ENCODE data around the gene BUB1B.

The BUB1B gene

DNA sequence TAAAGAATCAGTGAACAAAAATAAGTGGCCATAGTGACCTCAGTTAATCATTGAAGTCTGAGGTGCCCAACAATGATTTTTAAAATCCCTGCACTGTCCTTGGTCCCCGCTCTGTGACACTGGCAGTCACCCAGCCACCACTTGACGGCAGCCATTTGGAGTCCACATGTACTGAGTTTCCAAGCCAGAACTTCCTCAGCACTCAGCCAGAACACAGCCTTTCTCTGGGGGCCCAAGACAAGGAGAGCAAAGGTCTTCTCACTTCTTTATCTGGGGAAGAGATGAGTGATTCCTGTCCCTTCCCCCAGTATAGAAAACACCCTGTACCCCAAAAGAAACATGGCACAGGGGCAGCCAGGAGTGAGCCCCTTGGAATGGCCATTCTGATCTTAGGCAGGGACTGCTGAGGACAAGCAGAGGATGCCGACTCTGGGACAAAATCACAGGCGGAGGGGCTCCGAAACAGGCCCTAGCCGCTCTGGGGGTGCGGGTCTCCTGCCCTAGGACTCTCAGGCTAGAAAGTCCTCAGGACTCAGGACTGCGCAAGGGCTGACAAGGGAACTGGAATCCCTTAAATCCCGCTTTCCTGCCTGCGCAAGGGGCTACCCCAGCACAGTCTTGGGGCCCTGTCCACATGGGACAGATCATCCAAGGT, 90.7 kb downstream of the BUB1B start:
- DNase-seq, result no peak
- no peak overlapping the region for H2BK120ac ChIP-seq (ENCODE audit: low read depth, low read length)
- no peak overlapping the region for H4K91ac ChIP-seq (ENCODE audit: low read length)
- no peak overlapping the region for H4K8ac ChIP-seq (ENCODE audit: low read length)
- H2BK15ac ChIP-seq (ENCODE audit: low read depth, poor library complexity, severe bottlenecking), result peak overlapping the region; percentile 54
- H3K4me2 ChIP-seq (ENCODE audit: low read length, poor library complexity, severe bottlenecking), result no peak overlapping the region
- H3K4me1 ChIP-seq (ENCODE audit: control insufficient read depth, insufficient read depth, low read depth, low read length), result peaks cover 27% of the 10 kb centered on the region
- H3K18ac ChIP-seq (ENCODE audit: low read depth in 1 of 2, low read length in 2 of 2), result no peak overlapping the region
- H2AFZ ChIP-seq (ENCODE audit: low read depth, low read length), result no peak overlapping the region
- H3K4ac ChIP-seq (ENCODE audit: low read depth in 1 of 2, low read length in 2 of 2), result no peak overlapping the region
- no peak overlapping the region for H3K14ac ChIP-seq (ENCODE audit: low read length in 2 of 2)
- H3K79me1 ChIP-seq (replicated peaks; ENCODE audit: low read length, poor library complexity, severe bottlenecking), result peaks cover 1% of the 10 kb centered on the region
- no peak overlapping the region for H3K9ac ChIP-seq (ENCODE audit: low read length)
- no peak overlapping the region for H3K27ac ChIP-seq (ENCODE audit: low read length, poor library complexity, severe bottlenecking)
- H2AK5ac ChIP-seq (ENCODE audit: low read length, severe bottlenecking), result no peak overlapping the region
- no peak overlapping the region for H3K4me3 ChIP-seq (ENCODE audit: insufficient read depth in 1 of 2, low read depth in 1 of 2, low read length in 2 of 2)
- no peak overlapping the region for H2BK12ac ChIP-seq (ENCODE audit: low read length in 2 of 2)
- H3K36me3 ChIP-seq (ENCODE audit: control insufficient read depth in 1 of 2, insufficient read depth in 2 of 2, low read depth in 1 of 2, low read length in 2 of 2), result no peaks in the 10 kb centered on the region
- WGBS, result 91% methylated on average over 10 of the region's 10 CpGs
- no peaks in the 10 kb centered on the region for H3K9me3 ChIP-seq (ENCODE audit: control insufficient read depth, low read length)
- no peak overlapping the region for H2BK5ac ChIP-seq (ENCODE audit: low read depth, low read length, poor library complexity, severe bottlenecking)
- peaks cover 0 to 80% of the 10 kb centered on the region in 2 experiments for H3K27me3 ChIP-seq (ENCODE audit: control insufficient read depth in 1 of 2, insufficient read depth in 1 of 2, low read length in 2 of 2)
- H3K23ac ChIP-seq (ENCODE audit: low read length in 2 of 2), result no peak overlapping the region

DNA sequence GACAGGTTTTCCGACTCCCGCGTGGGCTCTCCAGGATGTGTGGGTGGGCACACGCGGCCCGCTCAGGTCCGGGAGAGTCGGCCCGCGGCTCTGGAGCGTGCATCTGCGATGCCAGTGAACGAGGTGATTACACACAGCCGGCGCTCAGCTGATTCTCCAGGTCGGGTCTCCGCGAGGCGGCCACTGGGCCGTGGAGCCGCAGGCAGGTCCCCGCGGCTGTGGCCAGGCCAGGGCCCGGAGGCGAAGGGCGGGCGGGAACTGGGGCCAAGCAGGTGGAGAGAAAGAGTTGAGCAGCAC, 91.2 kb downstream of the BUB1B start:
- peaks cover 0 to 75% of the 10 kb centered on the region in 2 experiments for H3K27me3 ChIP-seq (ENCODE audit: control insufficient read depth in 1 of 2, insufficient read depth in 1 of 2, low read length in 2 of 2)
- no peak overlapping the region for H3K4ac ChIP-seq (ENCODE audit: low read depth in 1 of 2, low read length in 2 of 2)
- 28% methylated on average over 25 of the region's 27 CpGs for WGBS
- peak overlapping the region; percentile 54 for H2BK15ac ChIP-seq (ENCODE audit: low read depth, poor library complexity, severe bottlenecking)
- H2AK5ac ChIP-seq (ENCODE audit: low read length, severe bottlenecking), result no peak overlapping the region
- no peak overlapping the region for H4K8ac ChIP-seq (ENCODE audit: low read length)
- H3K27ac ChIP-seq (ENCODE audit: low read length, poor library complexity, severe bottlenecking), result no peak overlapping the region
- H4K91ac ChIP-seq (ENCODE audit: low read length), result no peak overlapping the region
- peaks cover 32% of the 10 kb centered on the region for H3K4me1 ChIP-seq (ENCODE audit: control insufficient read depth, insufficient read depth, low read depth, low read length)
- H2BK120ac ChIP-seq (ENCODE audit: low read depth, low read length), result peak overlapping the region; percentile 11
- H2BK5ac ChIP-seq (ENCODE audit: low read depth, low read length, poor library complexity, severe bottlenecking), result no peak overlapping the region
- H3K36me3 ChIP-seq (ENCODE audit: control insufficient read depth in 1 of 2, insufficient read depth in 2 of 2, low read depth in 1 of 2, low read length in 2 of 2), result no peaks in the 10 kb centered on the region
- H3K4me2 ChIP-seq (ENCODE audit: low read length, poor library complexity, severe bottlenecking), result peak overlapping the region; percentile 95
- H3K14ac ChIP-seq (ENCODE audit: low read length in 2 of 2), result no peak overlapping the region
- no peaks in the 10 kb centered on the region for H3K9me3 ChIP-seq (ENCODE audit: control insufficient read depth, low read length)
- H3K79me1 ChIP-seq (replicated peaks; ENCODE audit: low read length, poor library complexity, severe bottlenecking), result peaks cover 1% of the 10 kb centered on the region
- H3K18ac ChIP-seq (ENCODE audit: low read depth in 1 of 2, low read length in 2 of 2), result no peak overlapping the region
- peak overlapping the region in 1 of 2 experiments; percentile 63 for H3K4me3 ChIP-seq (ENCODE audit: insufficient read depth in 1 of 2, low read depth in 1 of 2, low read length in 2 of 2)
- H3K23ac ChIP-seq (ENCODE audit: low read length in 2 of 2), result no peak overlapping the region
- no peak overlapping the region for H2BK12ac ChIP-seq (ENCODE audit: low read length in 2 of 2)
- no peak overlapping the region for H3K9ac ChIP-seq (ENCODE audit: low read length)
- H2AFZ ChIP-seq (ENCODE audit: low read depth, low read length), result no peak overlapping the region
- DNase-seq, result no peak

DNA sequence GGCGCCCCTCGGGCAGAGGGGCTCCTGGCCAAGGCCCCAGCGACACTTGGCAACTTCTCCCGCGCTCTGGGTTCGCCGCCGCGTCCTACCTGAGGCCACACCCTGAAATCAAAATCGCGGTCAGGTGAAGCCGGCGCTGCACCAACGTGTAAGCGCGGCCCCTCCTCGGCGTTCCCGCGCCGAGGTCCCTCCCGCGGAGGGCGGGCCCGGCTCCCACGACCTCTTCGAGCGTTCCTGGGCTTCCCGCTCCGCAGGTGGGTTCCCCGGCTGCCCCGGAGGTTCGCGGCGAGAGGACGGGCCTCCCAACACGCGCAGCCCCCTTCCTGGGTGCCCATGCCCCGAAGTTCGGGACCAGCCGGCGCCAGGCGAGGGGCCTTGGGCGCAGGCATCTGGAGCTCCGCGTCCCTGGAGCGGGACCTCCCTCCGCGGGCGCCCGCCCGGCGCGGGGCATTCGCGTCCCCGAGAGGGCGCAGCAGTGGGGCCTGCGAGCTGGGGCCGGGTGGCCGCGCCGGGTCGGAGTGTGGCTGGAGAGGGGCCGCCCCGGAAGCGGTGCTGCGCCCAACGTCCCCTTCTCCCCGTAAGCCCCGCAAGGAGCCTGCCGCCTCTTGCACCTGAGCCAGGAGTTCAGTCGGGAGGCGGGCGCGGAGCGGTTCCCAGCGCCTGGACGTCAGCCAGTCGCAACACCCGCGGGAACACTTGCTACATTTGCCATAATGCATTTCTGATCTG, 91.7 kb downstream of the BUB1B start:
- H3K4me1 ChIP-seq (ENCODE audit: control insufficient read depth, insufficient read depth, low read depth, low read length), result peaks cover 37% of the 10 kb centered on the region
- H2BK120ac ChIP-seq (ENCODE audit: low read depth, low read length), result peak overlapping the region; percentile 11
- peak overlapping the region; percentile 32 for H3K9ac ChIP-seq (ENCODE audit: low read length)
- H2BK12ac ChIP-seq (ENCODE audit: low read length in 2 of 2), result peak overlapping the region in 1 of 2 experiments; percentile 33
- peak overlapping the region; percentile 95 for H3K4me2 ChIP-seq (ENCODE audit: low read length, poor library complexity, severe bottlenecking)
- no peak overlapping the region for H4K91ac ChIP-seq (ENCODE audit: low read length)
- H3K27me3 ChIP-seq (ENCODE audit: control insufficient read depth in 1 of 2, insufficient read depth in 1 of 2, low read length in 2 of 2), result peaks cover 0 to 71% of the 10 kb centered on the region in 2 experiments
- H4K8ac ChIP-seq (ENCODE audit: low read length), result no peak overlapping the region
- no peak overlapping the region for H3K23ac ChIP-seq (ENCODE audit: low read length in 2 of 2)
- no peaks in the 10 kb centered on the region for H3K9me3 ChIP-seq (ENCODE audit: control insufficient read depth, low read length)
- no peak overlapping the region for H2AK5ac ChIP-seq (ENCODE audit: low read length, severe bottlenecking)
- H2BK15ac ChIP-seq (ENCODE audit: low read depth, poor library complexity, severe bottlenecking), result peak overlapping the region; percentile 54
- H3K18ac ChIP-seq (ENCODE audit: low read depth in 1 of 2, low read length in 2 of 2), result no peak overlapping the region
- 6% methylated on average over 78 of the region's 82 CpGs for WGBS
- no peak overlapping the region for H3K4ac ChIP-seq (ENCODE audit: low read depth in 1 of 2, low read length in 2 of 2)
- H3K36me3 ChIP-seq (ENCODE audit: control insufficient read depth in 1 of 2, insufficient read depth in 2 of 2, low read depth in 1 of 2, low read length in 2 of 2), result no peaks in the 10 kb centered on the region
- no peak overlapping the region for H2BK5ac ChIP-seq (ENCODE audit: low read depth, low read length, poor library complexity, severe bottlenecking)
- H3K27ac ChIP-seq (ENCODE audit: low read length, poor library complexity, severe bottlenecking), result no peak overlapping the region
- DNase-seq, result no peak
- peak overlapping the region; percentile 47 for H2AFZ ChIP-seq (ENCODE audit: low read depth, low read length)
- H3K79me1 ChIP-seq (replicated peaks; ENCODE audit: low read length, poor library complexity, severe bottlenecking), result peaks cover 1% of the 10 kb centered on the region
- H3K14ac ChIP-seq (ENCODE audit: low read length in 2 of 2), result peak overlapping the region in 1 of 2 experiments; percentile 45
- H3K4me3 ChIP-seq (ENCODE audit: insufficient read depth in 1 of 2, low read depth in 1 of 2, low read length in 2 of 2), result peak overlapping the region; percentile 63 to 72

DNA sequence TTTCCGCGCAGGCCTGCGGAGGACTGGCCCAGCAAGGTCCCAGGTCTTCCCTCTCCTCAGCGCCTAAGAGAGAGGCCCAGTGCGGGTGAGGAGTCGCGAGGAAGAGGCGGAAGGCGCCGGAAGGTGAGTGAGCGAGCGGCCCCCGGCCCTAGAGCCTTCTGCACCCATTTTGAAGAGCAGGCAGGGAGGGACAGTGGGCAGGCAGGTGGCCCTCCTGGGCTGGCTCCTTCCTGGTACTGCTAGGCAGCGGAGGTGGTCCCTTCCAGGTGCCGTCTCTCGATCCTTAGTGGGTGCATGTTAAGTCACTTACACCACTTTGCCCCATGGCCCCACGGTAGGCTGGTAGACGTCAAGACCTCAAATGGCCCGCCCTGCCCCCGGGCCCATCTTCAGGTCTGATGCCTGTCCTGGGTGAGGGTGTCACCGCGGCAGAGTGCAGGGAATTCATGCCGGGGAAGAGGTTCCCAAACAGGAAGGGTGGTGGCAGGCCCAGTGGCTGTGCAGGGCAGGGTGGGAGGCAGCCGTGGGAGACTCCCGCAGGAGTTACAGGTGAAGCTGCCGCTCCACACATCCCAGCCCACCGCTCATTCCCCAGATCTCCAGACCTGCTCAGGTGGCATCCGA, 92.4 kb downstream of the BUB1B start:
- DNase-seq, result no peak
- Histone ChIP-seq H3K4me3 (ENCODE audit: insufficient read depth in 1 of 2, low read depth in 1 of 2, low read length in 2 of 2) (peak overlapping the region; percentile 63 to 72), H3K18ac (ENCODE audit: low read depth in 1 of 2, low read length in 2 of 2) (no peak overlapping the region), H2BK15ac (ENCODE audit: low read depth, poor library complexity, severe bottlenecking) (no peak overlapping the region), H3K9ac (ENCODE audit: low read length) (peak overlapping the region; percentile 32), H3K36me3 (ENCODE audit: control insufficient read depth in 1 of 2, insufficient read depth in 2 of 2, low read depth in 1 of 2, low read length in 2 of 2) (no peaks in the 10 kb centered on the region), H3K4me1 (ENCODE audit: control insufficient read depth, insufficient read depth, low read depth, low read length) (peaks cover 44% of the 10 kb centered on the region), H2AK5ac (ENCODE audit: low read length, severe bottlenecking) (no peak overlapping the region), H2BK5ac (ENCODE audit: low read depth, low read length, poor library complexity, severe bottlenecking) (no peak overlapping the region), H3K9me3 (ENCODE audit: control insufficient read depth, low read length) (no peaks in the 10 kb centered on the region), H3K23ac (ENCODE audit: low read length in 2 of 2) (peak overlapping the region in 1 of 2 experiments; percentile 57), H2BK12ac (ENCODE audit: low read length in 2 of 2) (no peak overlapping the region), H2BK120ac (ENCODE audit: low read depth, low read length) (no peak overlapping the region), H3K4ac (ENCODE audit: low read depth in 1 of 2, low read length in 2 of 2) (no peak overlapping the region), H4K91ac (ENCODE audit: low read length) (no peak overlapping the region), H4K8ac (ENCODE audit: low read length) (no peak overlapping the region), H3K14ac (ENCODE audit: low read length in 2 of 2) (no peak overlapping the region), H3K4me2 (ENCODE audit: low read length, poor library complexity, severe bottlenecking) (peak overlapping the region; percentile 95), H3K79me1 (replicated peaks; ENCODE audit: low read length, poor library complexity, severe bottlenecking) (peaks cover 1% of the 10 kb centered on the region), H3K27me3 (ENCODE audit: control insufficient read depth in 1 of 2, insufficient read depth in 1 of 2, low read length in 2 of 2) (peaks cover 0 to 67% of the 10 kb centered on the region in 2 experiments), H2AFZ (ENCODE audit: low read depth, low read length) (no peak overlapping the region), H3K27ac (ENCODE audit: low read length, poor library complexity, severe bottlenecking) (no peak overlapping the region)
- 48% methylated on average over 27 of the region's 28 CpGs for WGBS

All from mesenchymal stem cell (in vitro differentiated cells and primary cell).